Activated CD4-positive, alpha-beta T cell treated with anti-CD3 and anti-CD28 coated beads, Interleukin-10, Interleukin-2, amounts not matched to agents 100 ng/mL and 50 ng/mL, durations not matched to agents 16 hours and 8 hours (primary cell): Measurements from ENCODE around the gene RHBDF2.
A peak's percentile ranks its signal among the peaks of the same experiment; 100 is the strongest.

Experiments used
- DNase-seq: peaks from one replicate; pipeline ENCODE4 v3.0.0-alpha.2; 2020

RHBDF2 gene

GRCh38 chr17:76501018-76501826, at the start of gene RHBDF2:
RHBDF2 (minus strand) TSS chr17:76501423; CDS start chr17:76481524, 19,899 bp downstream.
- peak; percentile 96 for DNase-seq

DNA sequence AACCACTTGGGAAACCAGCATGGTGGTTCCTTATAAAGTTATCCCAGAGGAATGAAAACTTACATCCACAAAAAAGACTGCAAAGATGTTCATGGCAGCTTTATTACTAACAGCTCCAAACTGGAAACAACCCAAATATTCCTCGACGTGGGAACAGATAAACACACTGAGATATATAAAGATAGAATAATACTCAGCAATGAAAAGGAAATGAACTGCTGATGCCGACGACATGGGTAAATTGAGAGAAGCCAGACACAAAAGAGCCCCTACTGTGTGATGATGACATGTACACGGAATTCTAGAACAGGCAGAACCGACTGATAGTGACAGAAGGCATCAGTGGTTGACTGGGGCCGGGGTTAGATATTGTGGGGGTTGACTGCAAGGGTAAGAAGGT, 48.3 kb upstream of the RHBDF2 start:
- no peak for DNase-seq

DNA sequence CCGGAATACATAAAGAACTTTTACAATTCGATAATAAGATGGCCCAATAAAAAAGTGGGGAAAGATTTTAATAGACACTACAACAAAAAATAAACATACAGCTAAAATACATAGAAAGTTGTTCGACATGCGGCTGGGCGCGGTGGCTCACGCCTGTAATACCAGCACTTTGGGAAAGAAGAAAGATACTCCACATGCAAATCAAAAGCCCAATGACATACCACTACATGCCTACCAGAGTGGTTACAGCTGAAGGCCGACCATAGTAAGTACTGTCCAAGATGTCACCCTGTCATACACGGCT, 47.9 kb upstream of the RHBDF2 start:
- no peak for DNase-seq

DNA sequence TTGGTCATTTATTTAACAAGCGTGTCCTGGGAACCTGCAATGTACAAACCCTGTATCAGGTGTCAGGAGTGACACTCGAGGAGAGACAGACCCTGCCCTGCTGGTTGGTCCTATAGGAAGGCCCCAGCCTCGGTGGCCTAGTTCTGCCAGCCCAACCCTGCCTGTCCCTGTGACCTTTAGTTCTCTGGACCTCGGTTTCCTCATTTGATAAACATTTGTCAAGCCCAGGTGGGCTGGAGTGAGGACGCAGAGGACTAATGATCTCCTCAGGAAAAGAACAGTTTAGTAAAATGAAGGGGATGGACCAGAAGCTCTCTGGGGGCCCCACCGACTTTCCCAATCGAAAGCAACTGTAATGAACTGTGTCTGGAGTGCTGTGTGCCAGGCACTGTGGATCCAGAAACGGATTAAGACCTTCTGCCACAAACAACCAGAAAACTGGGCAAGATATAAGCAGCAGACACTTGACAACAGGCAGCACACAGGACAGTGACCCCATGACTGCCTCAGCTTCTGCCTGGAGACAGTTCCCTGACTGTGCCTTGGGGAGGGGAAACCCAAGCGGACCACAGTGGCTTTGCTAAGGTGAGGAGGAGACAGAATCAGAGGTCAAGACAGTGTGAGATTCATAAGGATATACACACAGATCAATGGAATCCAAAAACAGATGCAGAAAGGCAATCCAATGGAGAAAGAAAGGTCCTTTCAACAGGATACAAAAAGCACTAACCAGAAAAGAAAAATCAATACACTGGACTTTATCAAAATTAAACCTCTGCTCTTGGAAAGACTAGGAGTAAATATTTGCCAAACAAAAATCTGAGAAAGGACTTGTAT, 47.4 kb upstream of the RHBDF2 start:
- DNase-seq, result no peak

- DNase-seq, result no peak
Measured at GRCh38 chr17:76547642-76548202, 46.5 kb upstream of the RHBDF2 start.

GRCh38 chr17:76547183-76547641, 46.0 kb upstream of the RHBDF2 start:
- peak; percentile 58 for DNase-seq

GRCh38 chr17:76546556-76547182, 45.4 kb upstream of the RHBDF2 start:
- DNase-seq, result no peak

DNA sequence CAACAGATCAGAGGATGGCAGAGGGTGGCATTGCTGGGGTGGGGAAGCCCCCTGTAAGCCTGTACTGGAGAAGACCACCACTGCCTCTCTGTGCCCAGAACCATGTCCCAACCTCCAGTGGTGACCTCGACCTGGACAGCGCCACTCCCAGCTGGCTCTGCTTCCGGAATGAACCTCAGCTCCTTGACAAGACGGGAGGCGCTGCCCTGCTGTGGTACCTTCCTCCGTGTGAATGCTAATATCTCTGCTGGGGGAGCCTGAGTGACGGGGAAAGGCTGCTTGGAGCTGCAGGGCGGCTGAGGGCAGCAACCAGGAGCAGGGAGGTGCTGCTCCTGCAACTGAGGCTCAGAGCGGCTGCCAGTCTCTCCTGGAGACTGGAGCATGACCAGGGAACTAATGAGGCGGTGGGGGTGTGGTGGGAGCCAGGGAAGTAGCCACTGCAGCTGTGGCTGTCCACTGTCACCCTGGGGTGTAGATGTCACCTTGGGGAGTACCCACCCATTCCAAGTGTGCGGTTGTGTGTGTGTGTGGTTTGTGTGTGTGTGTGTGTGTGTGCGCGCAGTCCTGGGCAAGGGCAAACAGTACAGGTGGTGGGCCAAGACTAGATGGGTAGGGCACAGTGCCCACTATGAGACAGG, 44.8 kb upstream of the RHBDF2 start:
- DNase-seq, result no peak

GRCh38 chr17:76544546-76545365, 43.5 kb upstream of the RHBDF2 start:
- DNase-seq, result no peak

DNA sequence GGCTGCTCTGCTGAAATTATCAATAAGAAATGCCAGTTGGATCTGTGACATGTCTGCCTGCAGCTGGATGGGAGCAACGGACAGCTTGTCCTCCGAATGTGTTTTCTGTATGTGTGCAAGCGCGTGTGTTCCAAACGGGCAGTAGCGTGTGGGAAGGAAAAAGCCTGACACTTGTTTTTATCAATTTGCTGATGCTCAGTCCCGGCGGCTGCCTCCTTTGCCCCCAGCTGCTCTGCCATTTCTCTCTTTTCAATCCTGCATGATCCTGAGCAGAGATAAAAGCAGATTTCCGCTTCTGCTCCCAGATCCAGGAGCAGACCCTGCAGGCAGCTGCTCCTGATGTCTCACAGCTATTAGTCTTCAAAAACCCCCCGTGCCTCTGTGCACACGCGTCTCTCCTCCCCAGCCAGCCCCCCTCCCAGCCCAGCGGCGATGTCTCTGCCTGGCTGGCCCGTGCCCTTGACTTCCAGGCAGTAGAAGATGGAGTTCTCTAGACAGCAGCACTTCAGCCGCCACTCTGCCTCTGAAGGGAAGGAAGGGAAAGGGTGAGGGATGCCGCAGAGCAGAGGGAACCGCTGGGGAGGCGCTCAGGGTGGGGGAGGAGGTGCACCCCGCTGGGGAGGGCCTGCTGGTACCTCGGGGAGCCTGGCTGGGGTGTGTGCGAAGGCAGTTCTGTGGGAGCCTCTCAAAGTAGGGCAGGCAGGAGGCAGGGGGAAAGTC, 42.8 kb upstream of the RHBDF2 start:
- DNase-seq, result no peak

- DNase-seq, result no peak
Measured at GRCh38 chr17:76543482-76543825, 42.2 kb upstream of the RHBDF2 start.

- no peak for DNase-seq
Measured at GRCh38 chr17:76542984-76543383, 41.8 kb upstream of the RHBDF2 start.

GRCh38 chr17:76542566-76542971, 41.3 kb upstream of the RHBDF2 start:
- DNase-seq, result no peak

DNA sequence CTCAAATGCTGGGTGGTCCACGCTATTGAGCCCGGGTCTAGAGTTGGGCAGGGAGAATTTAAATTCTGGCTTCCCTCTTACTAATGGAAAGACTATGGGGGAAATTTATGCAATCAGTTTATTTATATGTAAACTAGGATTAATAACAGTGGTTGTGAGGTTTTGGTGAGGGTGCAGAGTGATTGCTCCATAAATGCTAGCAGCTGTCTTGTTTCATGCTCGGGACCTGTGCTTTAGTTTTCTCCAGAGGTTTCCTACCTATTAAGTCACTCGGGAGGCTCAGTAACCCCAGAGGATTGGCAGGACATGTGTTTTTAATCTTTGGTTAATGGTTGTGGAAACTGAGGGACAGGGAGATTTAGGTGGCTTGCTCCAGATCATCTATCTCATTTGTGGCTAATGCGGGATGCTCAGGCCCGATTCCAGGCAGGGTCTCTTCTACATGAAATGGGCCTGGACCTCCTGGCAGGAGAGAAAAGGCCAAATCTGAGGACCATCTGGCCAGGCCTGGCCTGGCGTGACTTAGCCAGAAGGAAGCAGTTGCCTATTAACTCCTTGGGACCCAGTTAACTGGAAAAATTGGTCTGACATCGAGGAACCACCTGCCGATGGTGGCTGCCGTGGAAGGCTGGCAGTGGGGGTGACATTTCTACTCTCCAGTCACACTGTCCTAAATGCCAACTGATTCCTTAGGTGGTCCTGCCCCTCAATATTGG, 40.7 kb upstream of the RHBDF2 start:
- DNase-seq, result no peak

DNA sequence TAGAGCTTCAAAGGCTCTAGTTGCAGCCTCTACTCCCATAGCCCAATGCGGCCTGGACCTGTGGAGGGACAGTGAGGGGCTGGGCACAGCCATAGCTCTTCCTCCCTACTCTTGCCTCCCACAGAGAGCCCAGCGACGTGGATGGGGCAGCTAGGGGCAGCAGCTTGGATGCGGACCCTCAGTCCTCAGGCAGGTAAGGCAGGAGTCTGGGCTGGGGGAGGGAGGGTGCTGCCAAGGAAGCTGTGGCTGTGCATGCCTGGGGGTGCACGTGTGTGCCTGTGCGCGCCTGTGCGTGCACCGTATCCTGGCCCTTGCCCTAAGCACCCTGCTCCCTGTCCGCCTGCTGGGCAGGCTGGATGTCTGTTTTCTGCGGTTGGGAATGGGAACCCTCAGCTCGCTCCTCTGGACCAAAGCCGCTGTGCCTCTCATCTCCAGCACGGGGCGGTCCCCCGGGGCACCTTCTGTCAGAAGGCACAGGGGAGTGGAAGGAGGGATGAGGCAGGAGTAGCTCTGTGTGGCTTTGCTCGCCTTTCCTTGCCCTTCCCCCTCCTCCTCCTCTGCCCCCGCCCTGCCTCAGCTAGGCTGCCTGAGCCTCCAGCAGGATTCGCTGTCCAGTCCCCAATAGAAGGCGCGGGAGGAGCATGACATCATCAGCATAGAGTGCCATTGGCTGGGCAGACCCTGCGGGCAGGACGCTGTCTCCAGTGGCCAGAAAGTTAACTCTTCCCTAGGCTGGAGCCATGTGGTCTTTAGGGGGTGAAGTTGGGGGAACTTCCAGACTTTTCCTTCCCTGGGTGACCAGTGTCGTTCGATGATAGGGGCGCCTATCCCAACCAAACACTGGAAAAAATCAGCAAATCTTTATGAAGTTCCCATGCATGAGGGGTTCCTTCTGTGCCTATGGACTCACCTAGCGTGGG, 39.4 kb upstream of the RHBDF2 start:
- DNase-seq, result peak; percentile 45

DNA sequence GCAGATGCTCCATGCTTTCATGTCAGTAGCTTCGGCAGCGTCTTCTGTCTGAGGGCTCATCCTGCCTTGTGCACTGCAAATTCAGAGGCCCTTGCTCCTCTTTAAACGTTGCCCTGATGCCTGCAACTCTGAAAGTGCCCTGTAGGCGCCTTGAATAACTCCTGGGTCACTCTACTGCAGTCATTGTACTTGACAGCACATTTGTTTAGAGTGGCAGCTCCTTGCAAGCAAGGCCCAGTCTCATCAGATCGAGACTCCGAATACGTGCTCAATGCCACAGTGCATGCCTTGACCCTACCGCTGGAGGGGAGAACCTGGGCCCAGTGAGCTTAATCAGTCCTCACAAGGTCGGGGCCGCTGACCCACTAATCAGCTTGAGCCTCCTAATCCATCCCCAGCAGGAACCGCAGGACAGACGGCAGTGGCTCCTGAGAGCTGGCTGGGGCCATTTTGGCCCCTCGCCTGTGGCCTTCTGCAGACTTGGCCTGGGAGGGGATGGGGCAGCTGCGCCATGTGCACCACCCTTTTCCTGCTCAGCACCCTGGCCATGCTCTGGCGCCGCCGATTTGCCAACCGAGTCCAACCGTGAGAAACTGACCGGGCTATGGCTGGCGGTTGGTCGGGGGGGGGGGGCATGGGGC, 38.5 kb upstream of the RHBDF2 start, which contains the start of gene PRCD:
PRCD (plus strand) TSS at position 414 of the 641 bp plus-strand sequence; CDS start at position 512, 98 bp downstream.
- no peak for DNase-seq

- DNase-seq, result no peak
Measured at GRCh38 chr17:76538941-76539570, 37.8 kb upstream of the RHBDF2 start.

- DNase-seq, result no peak
Measured at GRCh38 chr17:76538281-76538931, 37.2 kb upstream of the RHBDF2 start.
